WTC11 (cell line): ENCODE results near the gene CGNL1. TPM values are rescaled to one million over a fixed set of nuclear protein-coding genes. Genes with fewer than 3 reads are reported as not detected.

Experiments used
- ATAC-seq: fragments of 200-7000 bp; cut with Tn5 transposase; 2 replicates; pipeline ENCODE4 v1.10.0; 2021; ENCODE audit warnings: mild to moderate bottlenecking, moderate library complexity
- CTCF ChIA-PET: fragments of 300-600 bp; sonication (Branson Sonifier 250); formaldehyde crosslinking; loops from one replicate; lab custom pipeline; 2021; ENCODE audit warnings: antibody characterized with exemption; lab: Charles Lee
- POLR2A ChIA-PET: fragments of 350-600 bp; sonication (Branson Sonifier 250); formaldehyde crosslinking; loops from one replicate; lab custom pipeline; 2021; ENCODE audit warnings: antibody characterized with exemption; lab: Charles Lee
- DNase-seq: peaks from one replicate; pipeline ENCODE4 v3.0.0; 2021; ENCODE audit warnings: low spot score
- H3K27ac Mint-ChIP-seq: 2 replicates; pipeline ENCODE4 v1.8.0; 2021; ENCODE audit warnings: mixed read lengths
- H3K27me3 Mint-ChIP-seq: 2 replicates; pipeline ENCODE4 v1.8.0; 2021; ENCODE audit warnings: low read depth, mild to moderate bottlenecking, moderate library complexity, mixed read lengths
- H3K36me3 Mint-ChIP-seq: 2 replicates; pipeline ENCODE4 v1.8.0; 2021; ENCODE audit warnings: mixed read lengths
- H3K4me1 Mint-ChIP-seq: 2 replicates; pipeline ENCODE4 v1.8.0; 2022; ENCODE audit warnings: mixed read lengths
- H3K4me3 Mint-ChIP-seq: 2 replicates; pipeline ENCODE4 v1.8.0; 2021; ENCODE audit warnings: mild to moderate bottlenecking, moderate library complexity, mixed read lengths
- H3K9me3 Mint-ChIP-seq: 2 replicates; pipeline ENCODE4 v1.8.0; 2021; ENCODE audit warnings: mixed read lengths
- AFF4 ChIP-seq: sonication (generic); formaldehyde crosslinking; IDR thresholded peaks from 2 replicates; pipeline ENCODE4 v1.8.1; 2023; ENCODE audit warnings: mild to moderate bottlenecking, missing genetic modification reagents, borderline replicate concordance
- CTCF ChIP-seq: fragments of 200-600 bp; IDR thresholded peaks from 2 replicates; pipeline ENCODE4 v1.8.0; 2022; ENCODE audit warnings: antibody characterized with exemption
- E2F1 ChIP-seq: sonication (generic); formaldehyde crosslinking; IDR thresholded peaks from 2 replicates; pipeline ENCODE4 v1.8.0; 2022; ENCODE audit warnings: mild to moderate bottlenecking, missing genetic modification reagents
- FOXJ3 ChIP-seq: sonication (generic); formaldehyde crosslinking; IDR thresholded peaks from 2 replicates; pipeline ENCODE4 v1.9.0; 2021; ENCODE audit warnings: missing genetic modification reagents, mild to moderate bottlenecking, borderline replicate concordance
- GTF2I ChIP-seq: fragments of 250-450 bp; sonication (Bioruptor Pico); conservative IDR thresholded peaks from 2 replicates; pipeline ENCODE4 v1.4.0; 2021; ENCODE audit warnings: mild to moderate bottlenecking
- JUN ChIP-seq: sonication (generic); formaldehyde crosslinking; IDR thresholded peaks from 2 replicates; pipeline ENCODE4 v1.8.0; 2023; ENCODE audit warnings: mild to moderate bottlenecking, missing genetic modification reagents
- MXD4 ChIP-seq: fragments of 250-450 bp; sonication (Bioruptor Pico); IDR thresholded peaks from 2 replicates; pipeline ENCODE4 v1.8.0; 2021; ENCODE audit warnings: mild to moderate bottlenecking, moderate library complexity, borderline replicate concordance
- MYBL2 ChIP-seq: sonication (generic); formaldehyde crosslinking; IDR thresholded peaks from 2 replicates; pipeline ENCODE4 v1.8.1; 2023; ENCODE audit warnings: mild to moderate bottlenecking, moderate library complexity, missing genetic modification reagents
- NFATC4 ChIP-seq: fragments of 250-450 bp; sonication (Bioruptor Pico); IDR thresholded peaks from 2 replicates; pipeline ENCODE4 v1.9.0; 2021; ENCODE audit warnings: mild to moderate bottlenecking
- NR1H2 ChIP-seq: sonication (generic); formaldehyde crosslinking; IDR thresholded peaks from 2 replicates; pipeline ENCODE4 v1.9.0; 2021; ENCODE audit warnings: mild to moderate bottlenecking, moderate library complexity, missing genetic modification reagents
- OVOL2 ChIP-seq: fragments of 250-450 bp; sonication (Bioruptor Pico); IDR thresholded peaks from 2 replicates; pipeline ENCODE4 v1.9.0; 2021; ENCODE audit warnings: mild to moderate bottlenecking, borderline replicate concordance
- TEAD1 ChIP-seq: sonication (generic); formaldehyde crosslinking; IDR thresholded peaks from 2 replicates; pipeline ENCODE4 v1.8.0; 2022; ENCODE audit warnings: mild to moderate bottlenecking, missing genetic modification reagents
- USF1 ChIP-seq: sonication (generic); formaldehyde crosslinking; IDR thresholded peaks from 2 replicates; pipeline ENCODE4 v1.8.0; 2022; ENCODE audit warnings: mild to moderate bottlenecking, missing genetic modification reagents
- ZBTB21 ChIP-seq: sonication (generic); formaldehyde crosslinking; IDR thresholded peaks from 2 replicates; pipeline ENCODE4 v1.8.1; 2023; ENCODE audit warnings: mild to moderate bottlenecking, missing genetic modification reagents, borderline replicate concordance
- ZNF317 ChIP-seq: sonication (generic); formaldehyde crosslinking; IDR thresholded peaks from 2 replicates; pipeline ENCODE4 v1.8.1; 2023; ENCODE audit warnings: low read depth, mild to moderate bottlenecking, moderate library complexity, missing genetic modification reagents, borderline replicate concordance
- ZNF396 ChIP-seq: fragments of 250-450 bp; sonication (Bioruptor Pico); IDR thresholded peaks from 2 replicates; pipeline ENCODE4 v1.8.0; 2021; ENCODE audit warnings: mild to moderate bottlenecking, moderate library complexity, borderline replicate concordance
- ZNF671 ChIP-seq: fragments of 250-450 bp; sonication (Bioruptor Pico); IDR thresholded peaks from 2 replicates; pipeline ENCODE4 v1.8.0; 2021; ENCODE audit warnings: mild to moderate bottlenecking
- total RNA-seq: library from RNA; stranded (reverse); gene quantifications from 3 replicates; pipeline ENCODE4 v1.2.3, GENCODE V29; 2021
- TF ChIP-seq, protein P1 (sequence below): sonication (generic); formaldehyde crosslinking; IDR thresholded peaks from 2 replicates; pipeline ENCODE4 v1.8.1; 2023; ENCODE audit warnings: mild to moderate bottlenecking, missing genetic modification reagents, moderate library complexity

CGNL1 gene
- total RNA-seq, 1 experiment from 2014 or later: 57.3 TPM

GRCh38 chr15:57479005-57479404, 102.7 kb downstream of the CGNL1 start (continued):
- TF ChIP-seq ZBTB21 (CRISPR knock-in tag) (no peak), CTCF (no peak), NFATC4 (no peak), NR1H2 (CRISPR knock-in tag) (no peak), FOXJ3 (CRISPR knock-in tag) (no peak), ZNF671 (no peak), MYBL2 (CRISPR knock-in tag) (no peak)

DNA sequence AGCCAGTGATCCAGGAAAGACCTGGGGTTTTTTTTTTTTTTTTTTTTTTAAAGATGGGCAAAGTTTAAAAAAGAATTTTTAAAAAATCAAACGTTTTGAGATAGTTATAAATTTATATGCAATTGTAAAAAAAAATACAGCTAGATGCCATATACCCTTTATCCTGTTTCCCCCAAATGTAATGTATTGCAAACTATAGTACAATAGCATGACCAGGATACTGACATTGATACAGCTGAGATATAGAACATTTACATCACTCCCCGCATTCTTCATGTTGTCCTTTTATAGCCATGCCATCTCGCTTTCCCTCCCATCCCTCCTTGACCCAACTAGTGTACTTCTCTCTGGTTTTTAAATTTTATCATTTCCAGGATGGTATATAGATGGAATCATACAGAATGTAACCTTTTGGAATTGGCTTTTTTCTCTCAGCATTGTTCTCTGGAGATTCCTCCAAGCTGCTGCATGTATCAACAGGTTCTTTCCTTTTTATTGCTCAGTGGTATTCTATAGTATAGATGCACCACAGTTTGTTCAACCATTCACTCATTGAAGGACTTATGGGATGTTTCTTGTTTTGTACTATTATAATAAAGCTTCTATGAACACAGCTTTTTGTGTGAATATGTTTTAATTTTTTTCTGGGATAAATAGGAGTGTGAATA, 104.9 kb downstream of the CGNL1 start:
- Mint-ChIP-seq H3K27me3 (no peaks in the 10 kb centered on the region), H3K4me3 (no peak overlapping the region), H3K4me1 (peaks cover 40% of the 10 kb centered on the region), H3K9me3 (no peaks in the 10 kb centered on the region), H3K27ac (no peak overlapping the region), H3K36me3 (peaks cover 32% of the 10 kb centered on the region)
- DNase-seq: no peak
- no peak for ATAC-seq
- TF ChIP-seq MXD4 (CRISPR knock-in tag) (no peak), E2F1 (CRISPR knock-in tag) (no peak), JUN (CRISPR knock-in tag) (no peak), TEAD1 (no peak), AFF4 (CRISPR knock-in tag) (no peak), USF1 (CRISPR knock-in tag) (no peak), ZNF317 (no peak), OVOL2 (CRISPR knock-in tag) (no peak), GTF2I (CRISPR knock-in tag) (no peak), ZNF396 (CRISPR knock-in tag) (no peak), ZBTB21 (CRISPR knock-in tag) (no peak)
- TF ChIP-seq, protein P1, sequence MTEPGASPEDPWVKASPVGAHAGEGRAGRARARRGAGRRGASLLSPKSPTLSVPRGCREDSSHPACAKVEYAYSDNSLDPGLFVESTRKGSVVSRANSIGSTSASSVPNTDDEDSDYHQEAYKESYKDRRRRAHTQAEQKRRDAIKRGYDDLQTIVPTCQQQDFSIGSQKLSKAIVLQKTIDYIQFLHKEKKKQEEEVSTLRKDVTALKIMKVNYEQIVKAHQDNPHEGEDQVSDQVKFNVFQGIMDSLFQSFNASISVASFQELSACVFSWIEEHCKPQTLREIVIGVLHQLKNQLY (CRISPR knock-in tag): no peak
- ChIA-PET CTCF (interaction anchor here (0.8 kb wide), 1 partner anchor 105 kb away, joined by 4 read pairs; the partner anchor contains the start of gene CGNL1), POLR2A (no interaction called here)
